Measurements from ENCODE around the gene SOS1.

SOS1 gene

GRCh38 chr2:39108377-39108776 lies 12.5 kb downstream of the SOS1 start:
- ChIA-PET POLR2A (interaction anchor here (0.8 to 2.1 kb wide), 2 partner anchors 12 to 16 kb away, joined by 3 to 19 read pairs; partner anchors contain the start of gene SOS1), CTCF (interaction anchor here (0.6 kb wide), 1 partner anchor 22 kb away, joined by 3 read pairs; no protein-coding TSS in a partner anchor)
- TF ChIP-seq CTBP1 (IDR thresholded peaks at IDR 0.05; ENCODE audit: borderline replicate concordance) (no peak), BHLHE40 (IDR thresholded peaks at IDR 0.05; ENCODE audit: borderline replicate concordance) (no peak), LEF1 (IDR thresholded peaks at IDR 0.05; ENCODE audit: borderline replicate concordance) (no peak)
- DNase-seq (ENCODE audit: extremely low spot score), result no peak

- TF ChIP-seq L3MBTL2 (conservative IDR thresholded peaks at IDR 0.05) (no peak), ARNT (IDR thresholded peaks at IDR 0.05) (no peak), HDGF (IDR thresholded peaks at IDR 0.05; ENCODE audit: borderline replicate concordance) (no peak), CTBP1 (IDR thresholded peaks at IDR 0.05; ENCODE audit: borderline replicate concordance) (no peak), PKNOX1 (IDR thresholded peaks at IDR 0.05) (no peak), FOXK2 (IDR thresholded peaks at IDR 0.05) (no peak), FOXA1 (IDR thresholded peaks at IDR 0.05) (no peak), SUZ12 (IDR thresholded peaks at IDR 0.05) (no peak), SP1 (IDR thresholded peaks at IDR 0.05) (no peak), NFRKB (IDR thresholded peaks at IDR 0.05) (no peak), BHLHE40 (IDR thresholded peaks at IDR 0.05; ENCODE audit: borderline replicate concordance) (no peak), ZNF384 (IDR thresholded peaks at IDR 0.05) (no peak), FOXM1 (IDR thresholded peaks at IDR 0.05; ENCODE audit: borderline replicate concordance) (no peak)
- ChIA-PET CTCF (no interaction called here), POLR2A (interaction anchor here (0.9 to 2.1 kb wide), 2 partner anchors 12 to 16 kb away, joined by 4 to 19 read pairs; partner anchors contain the start of gene SOS1)
- no peak for DNase-seq (ENCODE audit: extremely low spot score)
Measured at GRCh38 chr2:39107724-39108273, 13.1 kb downstream of the SOS1 start.

GRCh38 chr2:39107156-39107555 lies 13.7 kb downstream of the SOS1 start:
- DNase-seq (ENCODE audit: extremely low spot score), result no peak
- ChIA-PET POLR2A (interaction anchor here (0.5 to 0.9 kb wide), 2 partner anchors 14 to 17 kb away, joined by 3 to 4 read pairs; partner anchors contain the start of gene SOS1), CTCF (no interaction called here)
- TF ChIP-seq PKNOX1 (IDR thresholded peaks at IDR 0.05), result peak; percentile 74
- TF ChIP-seq ZNF384 (IDR thresholded peaks at IDR 0.05), result no peak
- no peak for TF ChIP-seq ELF4 (IDR thresholded peaks at IDR 0.05)

- no peak for DNase-seq (ENCODE audit: extremely low spot score)
- TF ChIP-seq BHLHE40 (IDR thresholded peaks at IDR 0.05; ENCODE audit: borderline replicate concordance), result no peak
- no peak for TF ChIP-seq FOXM1 (IDR thresholded peaks at IDR 0.05; ENCODE audit: borderline replicate concordance)
- TF ChIP-seq ELF4 (IDR thresholded peaks at IDR 0.05), result no peak
- TF ChIP-seq PKNOX1 (IDR thresholded peaks at IDR 0.05), result no peak
- TF ChIP-seq NFRKB (IDR thresholded peaks at IDR 0.05), result no peak
- TF ChIP-seq LEF1 (IDR thresholded peaks at IDR 0.05; ENCODE audit: borderline replicate concordance), result no peak
- TF ChIP-seq FOXK2 (IDR thresholded peaks at IDR 0.05), result no peak
- TF ChIP-seq TARDBP (IDR thresholded peaks at IDR 0.05), result no peak
- TF ChIP-seq L3MBTL2 (conservative IDR thresholded peaks at IDR 0.05), result no peak
- no peak for TF ChIP-seq CTBP1 (IDR thresholded peaks at IDR 0.05; ENCODE audit: borderline replicate concordance)
- TF ChIP-seq ARNT (IDR thresholded peaks at IDR 0.05), result no peak
- POLR2A ChIA-PET, result no interaction called here
- CTCF ChIA-PET, result no interaction called here
Measured at GRCh38 chr2:39099870-39100728, 20.8 kb downstream of the SOS1 start.

- CTCF ChIA-PET, result no interaction called here
- no peak for DNase-seq (ENCODE audit: extremely low spot score)
- POLR2A ChIA-PET, result interaction anchor here (0.9 kb wide), 1 partner anchor 21 kb away, joined by 3 read pairs; the partner anchor contains the start of gene SOS1
- TF ChIP-seq PKNOX1 (IDR thresholded peaks at IDR 0.05) (0 out of 2 replicates have a peak, but pooled peaks have one; percentile 12), FOXA1 (IDR thresholded peaks at IDR 0.05) (no peak)
Measured at GRCh38 chr2:39099310-39099869, 21.5 kb downstream of the SOS1 start.

- CTCF ChIA-PET, result no interaction called here
- no peak for DNase-seq (ENCODE audit: extremely low spot score)
- POLR2A ChIA-PET, result no interaction called here
- TF ChIP-seq FOXK2 (IDR thresholded peaks at IDR 0.05), result no peak
- no peak for TF ChIP-seq L3MBTL2 (conservative IDR thresholded peaks at IDR 0.05)
- no peak for TF ChIP-seq TARDBP (IDR thresholded peaks at IDR 0.05)
- TF ChIP-seq PKNOX1 (IDR thresholded peaks at IDR 0.05), result 0 out of 2 replicates have a peak, but pooled peaks have one; percentile 28
Measured at GRCh38 chr2:39095624-39096023, 25.2 kb downstream of the SOS1 start.

Data from HEK293T (cell line).